ENCODE measurements around the gene LSM6.

DNA sequence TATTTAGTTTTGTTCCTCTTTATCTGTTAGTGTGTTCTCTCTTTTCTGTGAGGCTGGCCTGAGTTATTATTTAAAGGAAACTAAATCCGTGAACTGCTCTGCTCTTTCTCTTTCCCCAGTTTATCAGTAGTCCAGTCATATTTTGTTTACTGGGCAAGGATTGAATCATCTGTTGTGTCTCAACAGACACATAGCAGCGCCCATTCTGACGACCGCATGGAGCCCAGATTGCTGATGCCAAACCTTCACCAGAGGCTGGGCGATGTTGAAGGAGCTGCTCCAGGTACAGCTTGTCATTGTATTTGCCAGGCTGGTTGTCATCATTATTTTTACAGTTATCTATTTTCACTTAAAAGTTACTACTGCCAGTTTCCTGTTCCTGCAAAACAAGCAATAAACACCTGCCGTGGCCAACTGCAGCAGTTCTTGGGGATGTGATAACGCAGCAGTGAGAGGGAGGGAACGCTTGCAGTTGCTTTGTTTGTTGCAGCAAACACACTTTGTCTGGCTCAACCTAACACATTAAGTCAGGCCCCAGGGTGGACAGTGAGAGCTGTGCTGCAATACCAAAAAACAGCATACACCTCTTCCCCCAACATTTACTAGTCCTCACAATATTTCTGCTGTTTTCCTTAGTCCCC lies 48.9 kb downstream of the LSM6 start:
- TF ChIP-seq, protein P1, sequence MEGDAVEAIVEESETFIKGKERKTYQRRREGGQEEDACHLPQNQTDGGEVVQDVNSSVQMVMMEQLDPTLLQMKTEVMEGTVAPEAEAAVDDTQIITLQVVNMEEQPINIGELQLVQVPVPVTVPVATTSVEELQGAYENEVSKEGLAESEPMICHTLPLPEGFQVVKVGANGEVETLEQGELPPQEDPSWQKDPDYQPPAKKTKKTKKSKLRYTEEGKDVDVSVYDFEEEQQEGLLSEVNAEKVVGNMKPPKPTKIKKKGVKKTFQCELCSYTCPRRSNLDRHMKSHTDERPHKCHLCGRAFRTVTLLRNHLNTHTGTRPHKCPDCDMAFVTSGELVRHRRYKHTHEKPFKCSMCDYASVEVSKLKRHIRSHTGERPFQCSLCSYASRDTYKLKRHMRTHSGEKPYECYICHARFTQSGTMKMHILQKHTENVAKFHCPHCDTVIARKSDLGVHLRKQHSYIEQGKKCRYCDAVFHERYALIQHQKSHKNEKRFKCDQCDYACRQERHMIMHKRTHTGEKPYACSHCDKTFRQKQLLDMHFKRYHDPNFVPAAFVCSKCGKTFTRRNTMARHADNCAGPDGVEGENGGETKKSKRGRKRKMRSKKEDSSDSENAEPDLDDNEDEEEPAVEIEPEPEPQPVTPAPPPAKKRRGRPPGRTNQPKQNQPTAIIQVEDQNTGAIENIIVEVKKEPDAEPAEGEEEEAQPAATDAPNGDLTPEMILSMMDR (IDR thresholded peaks at IDR 0.05) = no peak
- no peak for TF ChIP-seq POLR2A (IDR thresholded peaks at IDR 0.05)
